ENCODE data around the gene FGFR4.
A peak's percentile ranks its signal among the peaks of the same experiment; 100 is the strongest.
"Not testable (repeated sequence)": the region's sequence is repeated elsewhere in the genome, so short reads cannot be mapped to it uniquely, and the experiment has no call there.

The FGFR4 gene

GRCh38 chr5:177086654-177087397 lies at the start of gene FGFR4:
Gene FGFR4, plus strand, starts transcription at chr5:177086915. Its CDS starts 2,688 bp downstream, at chr5:177089603.
- peak; percentile 36 to 65 for DNase-seq

DNA sequence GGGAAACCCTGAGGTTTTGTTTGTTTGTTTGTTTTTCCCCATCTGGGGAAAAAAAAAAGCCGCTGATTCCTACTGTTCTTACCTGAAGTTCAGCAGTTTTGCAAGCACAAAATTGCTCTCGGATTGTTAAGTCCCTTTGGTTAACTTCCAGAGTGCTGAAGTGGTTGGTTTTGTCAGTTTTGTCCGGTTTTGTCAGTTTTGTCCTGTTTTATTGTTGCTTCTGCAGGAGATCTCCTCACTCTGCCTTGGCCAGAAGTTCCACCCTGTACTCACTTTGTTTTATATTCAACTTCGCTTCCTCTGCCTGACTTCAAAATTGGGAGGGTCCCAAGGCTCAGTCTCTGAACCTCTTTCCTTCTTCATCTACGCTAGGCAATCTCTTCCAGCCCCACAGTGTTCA lies 49.8 kb upstream of the FGFR4 start:
- no peak for DNase-seq

DNA sequence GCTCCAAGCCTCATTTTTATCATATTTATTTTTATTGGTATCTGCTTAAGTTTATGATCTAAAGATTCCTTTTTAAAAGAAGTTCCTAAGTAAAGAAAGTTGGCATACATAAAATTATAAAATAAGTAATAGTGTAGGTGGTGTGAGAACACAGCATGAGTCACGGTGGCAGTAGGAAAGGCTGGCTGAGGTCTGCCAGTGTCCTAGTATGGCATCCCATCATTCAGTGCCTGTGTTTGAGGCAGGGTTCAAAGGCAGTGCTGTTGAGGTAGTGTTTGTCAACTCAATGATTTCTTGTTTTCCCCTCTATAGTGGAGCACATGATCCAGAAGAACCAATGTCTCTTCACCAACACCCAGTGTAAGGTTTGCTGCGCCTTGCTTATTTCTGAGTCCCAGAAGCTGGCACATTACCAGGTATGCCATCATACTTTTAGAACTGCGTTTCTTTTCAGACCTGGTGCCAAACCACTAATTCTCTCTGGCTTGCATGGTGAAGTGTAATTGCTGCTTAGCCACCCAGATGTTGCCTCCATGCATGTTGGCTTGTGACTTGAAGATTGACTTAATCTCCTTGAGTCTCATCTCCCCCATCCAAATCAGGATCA lies 45.8 kb upstream of the FGFR4 start:
- DNase-seq: no peak

DNA sequence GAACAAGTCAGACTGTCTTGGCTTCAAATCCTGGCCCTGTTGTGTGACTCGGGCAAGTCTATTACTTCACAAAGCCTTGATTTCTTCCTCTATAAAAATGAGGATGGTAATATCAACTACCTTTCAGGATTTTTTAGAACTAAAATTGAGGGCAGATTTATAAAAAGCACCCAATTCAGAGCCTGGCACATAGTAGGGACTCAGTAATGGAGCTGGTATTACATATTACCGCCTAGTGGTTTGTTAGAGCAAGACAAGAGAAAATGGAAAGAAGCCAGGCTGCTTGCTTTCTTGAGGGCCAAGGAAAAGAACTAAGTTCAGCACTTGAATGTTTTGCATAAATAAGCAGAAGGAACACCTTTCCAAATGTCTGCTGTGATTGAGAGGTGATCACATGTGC lies 44.8 kb upstream of the FGFR4 start:
- no peak for DNase-seq

- no peak for DNase-seq
These were observed 43.6 kb upstream of the FGFR4 start for GRCh38 chr5:177043114-177043513.

- no peak for DNase-seq
These were observed 42.8 kb upstream of the FGFR4 start for GRCh38 chr5:177043958-177044357.

GRCh38 chr5:177044641-177045040 lies 42.1 kb upstream of the FGFR4 start:
- no peak for DNase-seq

DNA sequence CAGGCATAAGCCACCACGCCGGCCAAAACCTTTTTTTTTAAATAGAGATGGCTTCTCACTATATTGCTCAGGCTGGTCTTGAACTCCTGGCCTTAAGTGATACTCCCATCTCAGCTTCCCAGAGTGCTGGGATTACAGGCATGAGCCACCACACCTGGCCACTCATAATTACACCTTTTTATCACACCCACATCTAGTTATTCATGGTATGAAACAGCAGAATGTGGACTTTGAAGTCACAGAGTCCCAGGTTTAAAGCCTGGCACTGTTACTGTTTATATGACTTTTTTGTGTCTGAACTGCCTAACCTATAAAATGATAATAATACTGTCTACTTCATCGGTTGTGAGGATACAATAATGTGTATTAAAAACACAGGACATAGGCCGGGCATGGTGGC lies 41.1 kb upstream of the FGFR4 start:
- DNase-seq: no peak

- DNase-seq: not testable (repeated sequence)
These were observed 38.2 kb upstream of the FGFR4 start for GRCh38 chr5:177048531-177048930.

DNA sequence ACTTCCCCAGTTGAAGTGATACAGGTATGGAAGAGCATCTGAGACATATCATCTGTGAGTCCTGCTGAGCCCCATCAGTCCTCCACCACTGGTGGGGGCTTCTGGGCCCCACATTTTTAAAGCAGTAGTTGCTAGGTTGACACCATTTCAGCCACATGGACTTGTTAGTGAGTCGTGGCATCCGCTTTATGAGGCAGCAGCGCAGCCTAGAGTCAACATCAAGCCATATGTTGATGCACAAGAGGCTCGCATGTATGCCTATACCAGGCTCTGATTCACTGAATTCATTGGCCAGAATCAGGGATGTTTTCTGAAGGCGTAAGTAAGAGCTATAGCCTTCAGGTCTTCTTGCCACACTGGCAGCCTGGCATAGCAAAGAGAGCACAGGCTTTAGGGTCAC lies 37.4 kb upstream of the FGFR4 start:
- DNase-seq: no peak

- no peak for DNase-seq
These were observed 22.0 kb upstream of the FGFR4 start for GRCh38 chr5:177064500-177065277.

GRCh38 chr5:177065491-177065890 lies 21.2 kb upstream of the FGFR4 start:
- DNase-seq: no peak

DNA sequence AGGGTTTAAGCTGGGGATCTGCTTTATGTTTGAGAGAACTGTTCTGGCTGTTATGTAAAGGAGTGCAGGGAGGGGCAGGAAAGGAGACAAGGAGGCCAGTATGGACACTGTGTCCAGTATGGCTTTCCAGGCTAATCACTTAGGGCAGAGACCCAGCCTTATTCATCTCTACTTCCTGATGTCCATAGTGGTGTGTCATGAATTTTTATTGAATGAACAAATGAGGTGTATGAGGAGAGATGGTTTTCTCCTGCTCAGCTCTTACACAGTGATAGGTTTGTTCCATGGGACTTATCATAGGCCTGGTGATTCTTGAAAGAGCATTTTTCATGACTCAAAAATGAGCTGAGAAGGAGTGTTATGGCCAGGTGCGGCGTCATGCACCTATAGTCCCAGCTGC lies 20.5 kb upstream of the FGFR4 start:
- DNase-seq: no peak

DNA sequence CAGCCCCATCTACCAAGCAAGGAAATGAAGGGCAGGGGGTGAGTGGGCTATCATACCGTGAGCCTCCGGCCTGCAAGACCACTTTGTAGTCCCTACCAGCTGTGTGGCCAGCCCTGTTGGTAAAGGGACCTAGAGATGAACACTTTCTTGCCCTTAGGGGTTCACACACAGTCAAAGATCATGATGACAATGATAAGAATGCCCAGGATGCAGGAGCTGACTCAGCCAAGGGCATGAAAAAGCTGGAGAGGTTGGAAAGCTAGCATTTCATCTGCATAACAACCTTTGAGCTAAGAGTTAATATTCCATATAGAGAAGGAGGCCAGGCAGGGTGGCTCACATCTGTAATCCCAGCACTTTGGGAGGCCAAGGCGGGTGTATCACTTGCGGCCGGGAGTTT lies 19.2 kb upstream of the FGFR4 start:
- DNase-seq: no peak

GRCh38 chr5:177070536-177071191 lies 16.1 kb upstream of the FGFR4 start:
- no peak for DNase-seq

DNA sequence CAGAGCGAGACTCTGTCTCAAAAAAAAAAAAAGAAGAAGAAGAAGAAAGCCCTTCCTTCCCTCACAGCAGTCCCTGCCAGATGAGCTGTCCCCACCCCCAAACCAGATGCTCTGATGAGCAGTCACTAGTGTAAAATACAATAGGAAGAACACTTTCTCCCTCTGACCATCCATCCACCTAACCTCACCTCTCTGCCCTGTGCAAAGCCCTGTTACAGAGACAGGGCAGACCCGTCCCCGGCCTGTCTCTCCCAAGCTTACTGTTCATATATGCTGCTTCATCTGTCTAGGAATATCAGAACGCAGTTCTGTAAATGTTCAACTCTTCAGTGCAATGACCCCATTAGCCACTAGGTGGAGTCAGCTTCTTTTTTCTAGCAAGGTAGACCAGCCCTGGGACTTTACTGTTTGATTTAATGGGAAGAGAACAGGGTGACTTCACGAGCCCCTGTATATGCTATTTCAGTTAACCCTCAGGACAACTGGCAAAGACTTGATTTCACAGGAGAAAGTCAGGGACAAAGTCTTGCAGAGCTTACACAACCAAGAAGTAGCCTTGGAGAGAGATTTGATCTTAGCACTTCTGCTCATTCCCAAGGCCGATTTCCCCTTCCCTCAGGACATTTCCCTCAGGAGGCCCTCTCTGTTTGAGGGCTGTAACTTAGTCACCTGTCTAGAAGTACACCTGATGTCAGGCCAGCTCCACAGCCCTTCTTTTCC lies 14.9 kb upstream of the FGFR4 start:
- DNase-seq: peak; percentile 74 to 81

DNA sequence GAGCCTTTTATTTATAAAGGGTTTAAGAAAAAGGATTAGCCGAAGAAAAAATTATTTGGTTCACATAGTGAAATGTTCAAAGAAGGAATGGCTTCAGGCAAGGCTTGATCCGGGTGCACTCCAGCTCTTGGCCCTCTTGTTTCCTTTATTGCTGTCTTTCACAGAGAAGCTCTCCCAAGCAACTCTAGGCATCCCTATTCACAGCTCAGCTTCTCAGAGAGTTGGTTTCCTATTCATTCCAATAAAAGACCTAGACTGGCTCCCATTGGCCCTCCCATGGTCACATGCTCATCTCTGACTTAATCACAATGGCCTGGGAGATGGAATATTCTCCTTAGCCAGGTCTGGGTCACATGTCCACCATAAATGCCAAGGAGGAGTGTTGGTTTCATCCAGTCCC lies 9.4 kb upstream of the FGFR4 start:
- no peak for DNase-seq

DNA sequence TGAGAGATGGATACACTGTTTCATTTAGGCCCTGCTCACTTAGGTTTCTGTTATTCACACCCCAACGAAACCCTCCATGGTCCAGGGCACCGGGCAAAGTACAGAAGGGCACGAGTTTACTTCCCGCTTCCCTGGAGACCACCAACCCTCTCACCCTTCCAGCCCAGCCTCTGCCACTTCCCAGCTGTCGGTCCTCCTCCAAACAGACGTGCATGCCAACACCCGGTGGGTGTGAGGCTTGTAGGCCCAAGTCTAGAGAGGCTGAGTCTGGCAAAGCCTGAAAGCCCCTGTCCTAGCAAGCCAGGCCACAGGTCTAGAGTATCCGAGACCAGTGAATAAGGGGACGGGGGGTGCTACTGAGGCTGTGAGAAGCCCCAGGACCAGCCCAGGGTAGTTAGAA lies 7.1 kb upstream of the FGFR4 start:
- DNase-seq: no peak

DNA sequence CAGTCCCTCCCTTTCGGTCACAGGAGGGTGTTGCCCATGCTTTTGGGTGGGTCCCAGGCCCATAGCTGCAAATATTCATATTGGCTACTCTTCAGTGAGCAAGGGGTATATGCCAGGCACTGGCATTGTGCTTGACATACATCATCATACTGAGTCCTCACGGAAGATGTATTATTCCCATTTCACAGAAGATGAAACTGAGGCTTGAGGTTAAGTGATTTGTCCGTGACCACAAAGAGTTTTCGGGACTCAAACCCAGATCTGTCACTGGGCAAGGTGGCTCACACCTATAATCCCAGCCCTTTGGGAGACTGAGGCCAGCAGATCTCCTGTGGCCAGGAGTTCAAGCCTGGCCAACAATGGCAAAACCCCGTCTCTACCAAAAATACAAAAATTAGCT lies 6.5 kb upstream of the FGFR4 start:
- no peak for DNase-seq

DNA sequence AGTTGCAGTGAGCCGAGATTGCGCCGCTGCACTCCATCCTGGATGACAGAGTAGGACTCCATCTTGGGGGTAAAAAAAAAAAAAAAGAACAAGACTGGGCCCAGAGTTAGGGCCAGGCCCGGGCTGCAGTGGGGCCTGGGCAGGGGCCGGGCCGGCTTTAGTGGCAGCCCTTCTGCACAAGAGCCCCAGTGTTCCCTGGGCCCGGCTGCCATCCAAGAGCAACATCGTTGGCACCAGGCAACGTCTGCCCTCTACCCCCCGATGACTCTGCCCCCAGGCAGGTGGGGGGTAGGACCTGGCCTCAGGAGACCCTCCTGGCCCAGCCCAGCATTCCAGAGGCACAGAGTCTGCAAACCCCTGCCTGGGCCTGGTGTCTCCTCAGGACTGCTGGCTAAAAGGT lies 4.9 kb upstream of the FGFR4 start:
- DNase-seq: no peak

DNA sequence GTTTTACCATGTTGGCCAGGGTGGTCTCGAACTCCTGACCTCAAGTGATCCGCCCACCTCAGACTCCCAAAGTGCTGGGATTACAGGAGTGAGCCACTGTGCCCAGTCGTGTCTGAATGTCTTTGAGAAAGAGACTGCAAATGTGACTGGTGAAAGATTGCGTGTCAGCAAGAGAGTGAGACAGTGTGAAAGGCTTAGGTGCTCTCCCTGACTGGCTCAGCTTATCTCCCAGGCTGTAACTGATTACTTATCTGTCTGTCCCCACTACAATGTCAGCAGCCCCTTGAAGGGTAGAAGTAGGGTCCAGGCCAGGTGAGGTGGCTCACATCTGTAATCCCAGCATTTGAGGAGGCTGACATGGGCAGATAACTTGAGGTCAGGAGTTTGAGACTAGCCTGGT lies 3.4 kb upstream of the FGFR4 start:
- DNase-seq: no peak

DNA sequence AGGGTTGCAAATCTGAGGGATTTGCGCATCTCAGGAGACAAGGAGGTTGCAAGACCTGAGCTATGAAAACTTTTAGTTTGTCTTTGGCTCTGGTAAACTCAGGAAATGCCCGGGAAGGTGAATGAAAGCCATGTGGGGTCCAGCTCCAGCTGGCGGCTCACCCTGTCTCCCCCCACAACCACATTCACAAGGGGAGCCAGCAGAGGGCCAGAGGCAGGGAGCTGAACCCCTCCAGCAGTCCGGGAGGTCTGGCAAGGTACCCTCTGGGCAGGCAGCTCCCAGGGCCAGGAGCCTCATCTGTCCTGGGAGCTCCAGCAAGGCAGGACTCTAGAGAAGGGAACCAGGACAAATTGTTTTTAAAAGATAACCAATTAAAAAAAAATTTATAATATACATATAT lies 2.5 kb upstream of the FGFR4 start:
- DNase-seq: no peak

Data from stimulated activated CD4-positive, alpha-beta T cell treated with anti-CD3 and anti-CD28 coated beads, Interleukin-2, amount 100 ng/mL, for 48 hours (primary cell).